Measurements from ENCODE around the gene CD19. TPM values are rescaled to one million over a fixed set of nuclear protein-coding genes. Genes with fewer than 3 reads are reported as not detected.

The CD19 gene
- total and polyA plus RNA-seq, 10 of the 15 experiments (the other 5 are each of a cell fraction or from before 2014, with no cell fraction given) = 1.2 to 125 (median 77.2) TPM

- CTCF ChIA-PET = interaction anchor here (0.9 kb wide), 1 partner anchor 58 kb away, joined by 3 read pairs; no protein-coding TSS in a partner anchor
- Histone ChIP-seq H3K36me3 (ENCODE audit: control insufficient read depth in 2 of 2, insufficient read depth in 2 of 2, low read length in 1 of 2) (no peaks in the 10 kb centered on the region), H3K27me3 (replicated peaks in 1 of 2; ENCODE audit: control insufficient read depth in 2 of 2, insufficient read depth in 2 of 2, low read length in 1 of 2) (no peaks in the 10 kb centered on the region), H3K79me2 (ENCODE audit: control insufficient read depth, insufficient read depth, low read length) (no peaks in the 10 kb centered on the region), H3K9me3 (replicated peaks; ENCODE audit: control insufficient read depth, insufficient read depth, low read length) (no peaks in the 10 kb centered on the region), H3K27ac (ENCODE audit: control insufficient read depth, insufficient read depth) (no peak overlapping the region), H3K4me1 (ENCODE audit: control insufficient read depth, insufficient read depth, low read length) (no peaks in the 10 kb centered on the region), H3K9ac (ENCODE audit: control insufficient read depth, insufficient read depth, low read length) (no peak overlapping the region), H2AFZ (ENCODE audit: control insufficient read depth, low read depth, low read length) (no peak overlapping the region), H3K4me3 (no peak overlapping the region), H4K20me1 (ENCODE audit: control insufficient read depth, insufficient read depth) (no peaks in the 10 kb centered on the region), H3K4me2 (ENCODE audit: control insufficient read depth, insufficient read depth) (no peak overlapping the region)
- SMC1A ChIA-PET (ENCODE audit: uncharacterized antibody, unreplicated experiment) = no interaction called here
- RAD21 ChIA-PET (ENCODE audit: unreplicated experiment) = no interaction called here
- BruUV-seq (replicated peaks) = no TSS peak
- POLR2A ChIA-PET = no interaction called here
- TF ChIP-seq ATF7 (IDR thresholded peaks at IDR 0.05; ENCODE audit: low read depth) = no peak
- no peak for TF ChIP-seq NBN (IDR thresholded peaks at IDR 0.05)
- TF ChIP-seq, protein P1, sequence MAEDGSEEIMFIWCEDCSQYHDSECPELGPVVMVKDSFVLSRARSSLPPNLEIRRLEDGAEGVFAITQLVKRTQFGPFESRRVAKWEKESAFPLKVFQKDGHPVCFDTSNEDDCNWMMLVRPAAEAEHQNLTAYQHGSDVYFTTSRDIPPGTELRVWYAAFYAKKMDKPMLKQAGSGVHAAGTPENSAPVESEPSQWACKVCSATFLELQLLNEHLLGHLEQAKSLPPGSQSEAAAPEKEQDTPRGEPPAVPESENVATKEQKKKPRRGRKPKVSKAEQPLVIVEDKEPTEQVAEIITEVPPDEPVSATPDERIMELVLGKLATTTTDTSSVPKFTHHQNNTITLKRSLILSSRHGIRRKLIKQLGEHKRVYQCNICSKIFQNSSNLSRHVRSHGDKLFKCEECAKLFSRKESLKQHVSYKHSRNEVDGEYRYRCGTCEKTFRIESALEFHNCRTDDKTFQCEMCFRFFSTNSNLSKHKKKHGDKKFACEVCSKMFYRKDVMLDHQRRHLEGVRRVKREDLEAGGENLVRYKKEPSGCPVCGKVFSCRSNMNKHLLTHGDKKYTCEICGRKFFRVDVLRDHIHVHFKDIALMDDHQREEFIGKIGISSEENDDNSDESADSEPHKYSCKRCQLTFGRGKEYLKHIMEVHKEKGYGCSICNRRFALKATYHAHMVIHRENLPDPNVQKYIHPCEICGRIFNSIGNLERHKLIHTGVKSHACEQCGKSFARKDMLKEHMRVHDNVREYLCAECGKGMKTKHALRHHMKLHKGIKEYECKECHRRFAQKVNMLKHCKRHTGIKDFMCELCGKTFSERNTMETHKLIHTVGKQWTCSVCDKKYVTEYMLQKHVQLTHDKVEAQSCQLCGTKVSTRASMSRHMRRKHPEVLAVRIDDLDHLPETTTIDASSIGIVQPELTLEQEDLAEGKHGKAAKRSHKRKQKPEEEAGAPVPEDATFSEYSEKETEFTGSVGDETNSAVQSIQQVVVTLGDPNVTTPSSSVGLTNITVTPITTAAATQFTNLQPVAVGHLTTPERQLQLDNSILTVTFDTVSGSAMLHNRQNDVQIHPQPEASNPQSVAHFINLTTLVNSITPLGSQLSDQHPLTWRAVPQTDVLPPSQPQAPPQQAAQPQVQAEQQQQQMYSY (CRISPR knock-in tag; IDR thresholded peaks at IDR 0.05) = no peak
- no peak for TF ChIP-seq IKZF1 (conservative IDR thresholded peaks at IDR 0.05)
- no peak for TF ChIP-seq GATAD2B (conservative IDR thresholded peaks at IDR 0.05; ENCODE audit: low read depth)
- TF ChIP-seq, protein P2, sequence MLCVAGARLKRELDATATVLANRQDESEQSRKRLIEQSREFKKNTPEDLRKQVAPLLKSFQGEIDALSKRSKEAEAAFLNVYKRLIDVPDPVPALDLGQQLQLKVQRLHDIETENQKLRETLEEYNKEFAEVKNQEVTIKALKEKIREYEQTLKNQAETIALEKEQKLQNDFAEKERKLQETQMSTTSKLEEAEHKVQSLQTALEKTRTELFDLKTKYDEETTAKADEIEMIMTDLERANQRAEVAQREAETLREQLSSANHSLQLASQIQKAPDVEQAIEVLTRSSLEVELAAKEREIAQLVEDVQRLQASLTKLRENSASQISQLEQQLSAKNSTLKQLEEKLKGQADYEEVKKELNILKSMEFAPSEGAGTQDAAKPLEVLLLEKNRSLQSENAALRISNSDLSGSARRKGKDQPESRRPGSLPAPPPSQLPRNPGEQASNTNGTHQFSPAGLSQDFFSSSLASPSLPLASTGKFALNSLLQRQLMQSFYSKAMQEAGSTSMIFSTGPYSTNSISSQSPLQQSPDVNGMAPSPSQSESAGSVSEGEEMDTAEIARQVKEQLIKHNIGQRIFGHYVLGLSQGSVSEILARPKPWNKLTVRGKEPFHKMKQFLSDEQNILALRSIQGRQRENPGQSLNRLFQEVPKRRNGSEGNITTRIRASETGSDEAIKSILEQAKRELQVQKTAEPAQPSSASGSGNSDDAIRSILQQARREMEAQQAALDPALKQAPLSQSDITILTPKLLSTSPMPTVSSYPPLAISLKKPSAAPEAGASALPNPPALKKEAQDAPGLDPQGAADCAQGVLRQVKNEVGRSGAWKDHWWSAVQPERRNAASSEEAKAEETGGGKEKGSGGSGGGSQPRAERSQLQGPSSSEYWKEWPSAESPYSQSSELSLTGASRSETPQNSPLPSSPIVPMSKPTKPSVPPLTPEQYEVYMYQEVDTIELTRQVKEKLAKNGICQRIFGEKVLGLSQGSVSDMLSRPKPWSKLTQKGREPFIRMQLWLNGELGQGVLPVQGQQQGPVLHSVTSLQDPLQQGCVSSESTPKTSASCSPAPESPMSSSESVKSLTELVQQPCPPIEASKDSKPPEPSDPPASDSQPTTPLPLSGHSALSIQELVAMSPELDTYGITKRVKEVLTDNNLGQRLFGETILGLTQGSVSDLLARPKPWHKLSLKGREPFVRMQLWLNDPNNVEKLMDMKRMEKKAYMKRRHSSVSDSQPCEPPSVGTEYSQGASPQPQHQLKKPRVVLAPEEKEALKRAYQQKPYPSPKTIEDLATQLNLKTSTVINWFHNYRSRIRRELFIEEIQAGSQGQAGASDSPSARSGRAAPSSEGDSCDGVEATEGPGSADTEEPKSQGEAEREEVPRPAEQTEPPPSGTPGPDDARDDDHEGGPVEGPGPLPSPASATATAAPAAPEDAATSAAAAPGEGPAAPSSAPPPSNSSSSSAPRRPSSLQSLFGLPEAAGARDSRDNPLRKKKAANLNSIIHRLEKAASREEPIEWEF (IDR thresholded peaks at IDR 0.05; ENCODE audit: insufficient replicate concordance, low read depth, low read length) = no peak
- no peak for TF ChIP-seq NFXL1 (IDR thresholded peaks at IDR 0.05; ENCODE audit: borderline replicate concordance)
- TF ChIP-seq, protein P3, sequence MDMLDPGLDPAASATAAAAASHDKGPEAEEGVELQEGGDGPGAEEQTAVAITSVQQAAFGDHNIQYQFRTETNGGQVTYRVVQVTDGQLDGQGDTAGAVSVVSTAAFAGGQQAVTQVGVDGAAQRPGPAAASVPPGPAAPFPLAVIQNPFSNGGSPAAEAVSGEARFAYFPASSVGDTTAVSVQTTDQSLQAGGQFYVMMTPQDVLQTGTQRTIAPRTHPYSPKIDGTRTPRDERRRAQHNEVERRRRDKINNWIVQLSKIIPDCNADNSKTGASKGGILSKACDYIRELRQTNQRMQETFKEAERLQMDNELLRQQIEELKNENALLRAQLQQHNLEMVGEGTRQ (IDR thresholded peaks at IDR 0.05; ENCODE audit: borderline replicate concordance, low read depth, low read length) = no peak
- TF ChIP-seq, protein P4, sequence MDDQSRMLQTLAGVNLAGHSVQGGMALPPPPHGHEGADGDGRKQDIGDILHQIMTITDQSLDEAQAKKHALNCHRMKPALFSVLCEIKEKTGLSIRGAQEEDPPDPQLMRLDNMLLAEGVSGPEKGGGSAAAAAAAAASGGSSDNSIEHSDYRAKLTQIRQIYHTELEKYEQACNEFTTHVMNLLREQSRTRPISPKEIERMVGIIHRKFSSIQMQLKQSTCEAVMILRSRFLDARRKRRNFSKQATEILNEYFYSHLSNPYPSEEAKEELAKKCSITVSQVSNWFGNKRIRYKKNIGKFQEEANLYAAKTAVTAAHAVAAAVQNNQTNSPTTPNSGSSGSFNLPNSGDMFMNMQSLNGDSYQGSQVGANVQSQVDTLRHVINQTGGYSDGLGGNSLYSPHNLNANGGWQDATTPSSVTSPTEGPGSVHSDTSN (IDR thresholded peaks at IDR 0.05; ENCODE audit: insufficient replicate concordance, low read depth, low read length) = no peak
- TF ChIP-seq E2F4 (IDR thresholded peaks at IDR 0.05; ENCODE audit: low read depth, low read length) = no peak
- in situ Hi-C loops (cut with MboI) = no loop called here
- FAIRE-seq = no peak
- WGBS (ENCODE audit: insufficient coverage, insufficient replicate concordance, low lambda C conversion rate, missing lambda C conversion rate) = 57% methylated on average over 10 of the region's 10 CpGs
- DNase-seq (ENCODE audit: low read depth, low spot score) = no peak
- no peak for ATAC-seq
- intact Hi-C loops (cut with micrococcal nuclease; ENCODE audit: unreplicated experiment) = no loop called here
These were observed 44.8 kb upstream of the CD19 start for GRCh38 chr16:28886945-28887344.

Measured in GM12878 (cell line).